IPS DF 6.9 (cell line): ENCODE measurements around the gene FAT2.

Experiments used
- DNase-seq: peaks from one replicate; pipeline ENCODE4 v3.0.0-alpha.2; 2013; ENCODE audit warnings: low read depth, low spot score
- H3K27ac ChIP-seq: one replicate; pipeline ENCODE4 v1.5.1; 2013; ENCODE audit warnings: low read length, control low read depth
- H3K27me3 ChIP-seq: 2 replicates; pipeline ENCODE4 v1.6.1; 2013; ENCODE audit warnings: mild to moderate bottlenecking, low read length; ENCODE audit not compliant: control insufficient read depth, insufficient read depth
- H3K36me3 ChIP-seq: 2 replicates; pipeline ENCODE4 v1.6.1; 2013; ENCODE audit warnings: low read length; ENCODE audit not compliant: control insufficient read depth, insufficient read depth
- H3K4me1 ChIP-seq: 2 replicates; pipeline ENCODE4 v1.6.1; 2013; ENCODE audit warnings: low read length; ENCODE audit not compliant: control insufficient read depth, insufficient read depth
- H3K4me3 ChIP-seq: 2 replicates; pipeline ENCODE4 v1.5.1; 2013; ENCODE audit warnings: mild to moderate bottlenecking, low read length
- H3K9me3 ChIP-seq: 2 replicates; pipeline ENCODE4 v1.6.1; 2013; ENCODE audit warnings: low read length, inconsistent platforms; ENCODE audit not compliant: control insufficient read depth, insufficient read depth
- WGBS: extraction: QIAGEN DNeasy Blood & Tissue Kit; methylation state at CpG from one replicate; pipeline ENCODE4 v1.1.7; 2013; ENCODE audit warnings: mixed read lengths, missing lambda C conversion rate; ENCODE audit not compliant: insufficient read length, insufficient coverage; 5-methylcytosine and 5-hydroxymethylcytosine counted together

The FAT2 gene

GRCh38 chr5:151557466-151557865 lies 33.7 kb downstream of the FAT2 start:
- no peaks in the 10 kb centered on the region for H3K4me1 ChIP-seq
- H3K4me3 ChIP-seq, result no peak overlapping the region
- H3K27ac ChIP-seq, result no peak overlapping the region
- no peak for DNase-seq
- no peaks in the 10 kb centered on the region for H3K36me3 ChIP-seq
- H3K27me3 ChIP-seq, result no peaks in the 10 kb centered on the region
- no peaks in the 10 kb centered on the region for H3K9me3 ChIP-seq
- no CpG with 5 or more reads among the region's 1 CpG for WGBS

- no CpG with 5 or more reads among the region's 6 CpGs for WGBS
- no peak overlapping the region for H3K27ac ChIP-seq
- no peak overlapping the region for H3K4me3 ChIP-seq
- no peaks in the 10 kb centered on the region for H3K9me3 ChIP-seq
- H3K27me3 ChIP-seq, result no peaks in the 10 kb centered on the region
- H3K36me3 ChIP-seq, result no peaks in the 10 kb centered on the region
- no peak for DNase-seq
- no peaks in the 10 kb centered on the region for H3K4me1 ChIP-seq
These were observed 34.3 kb downstream of the FAT2 start for GRCh38 chr5:151556806-151557205.

GRCh38 chr5:151555760-151556576 lies 35.2 kb downstream of the FAT2 start:
- H3K9me3 ChIP-seq, result no peaks in the 10 kb centered on the region
- no peak overlapping the region for H3K4me3 ChIP-seq
- WGBS, result no CpG with 5 or more reads among the region's 4 CpGs
- H3K4me1 ChIP-seq, result no peaks in the 10 kb centered on the region
- no peak overlapping the region for H3K27ac ChIP-seq
- H3K36me3 ChIP-seq, result no peaks in the 10 kb centered on the region
- H3K27me3 ChIP-seq, result no peaks in the 10 kb centered on the region
- DNase-seq, result no peak

- Histone ChIP-seq H3K4me3 (no peak overlapping the region), H3K27ac (no peak overlapping the region), H3K27me3 (no peaks in the 10 kb centered on the region), H3K9me3 (no peaks in the 10 kb centered on the region), H3K4me1 (no peaks in the 10 kb centered on the region), H3K36me3 (no peaks in the 10 kb centered on the region)
- DNase-seq, result no peak
- WGBS, result no CpG with 5 or more reads among the region's 5 CpGs
These were observed 37.4 kb downstream of the FAT2 start for GRCh38 chr5:151553695-151554094.

- no peaks in the 10 kb centered on the region for H3K4me1 ChIP-seq
- H3K27ac ChIP-seq, result no peak overlapping the region
- H3K4me3 ChIP-seq, result no peak overlapping the region
- no peaks in the 10 kb centered on the region for H3K9me3 ChIP-seq
- H3K27me3 ChIP-seq, result no peaks in the 10 kb centered on the region
- DNase-seq, result no peak
- WGBS, result no CpG with 5 or more reads among the region's 10 CpGs
- no peaks in the 10 kb centered on the region for H3K36me3 ChIP-seq
These were observed 37.9 kb downstream of the FAT2 start for GRCh38 chr5:151553130-151553670.

GRCh38 chr5:151551985-151552384 lies 39.1 kb downstream of the FAT2 start:
- Histone ChIP-seq H3K4me1 (no peaks in the 10 kb centered on the region), H3K27ac (no peak overlapping the region), H3K4me3 (no peak overlapping the region), H3K9me3 (no peaks in the 10 kb centered on the region), H3K36me3 (no peaks in the 10 kb centered on the region), H3K27me3 (no peaks in the 10 kb centered on the region)
- no peak for DNase-seq
- WGBS, result no CpG with 5 or more reads among the region's 3 CpGs

- Histone ChIP-seq H3K27me3 (no peaks in the 10 kb centered on the region), H3K36me3 (no peaks in the 10 kb centered on the region), H3K9me3 (no peaks in the 10 kb centered on the region), H3K4me1 (no peaks in the 10 kb centered on the region), H3K27ac (no peak overlapping the region), H3K4me3 (no peak overlapping the region)
- no peak for DNase-seq
- no CpG with 5 or more reads among the region's 2 CpGs for WGBS
These were observed 41.0 kb downstream of the FAT2 start for GRCh38 chr5:151550146-151550545.

GRCh38 chr5:151549713-151550112 lies 41.4 kb downstream of the FAT2 start:
- no peak overlapping the region for H3K27ac ChIP-seq
- DNase-seq, result no peak
- WGBS, result no CpG with 5 or more reads among the region's 2 CpGs
- H3K4me3 ChIP-seq, result no peak overlapping the region
- H3K27me3 ChIP-seq, result no peaks in the 10 kb centered on the region
- no peaks in the 10 kb centered on the region for H3K36me3 ChIP-seq
- no peaks in the 10 kb centered on the region for H3K9me3 ChIP-seq
- H3K4me1 ChIP-seq, result no peaks in the 10 kb centered on the region

GRCh38 chr5:151547364-151547763 lies 43.8 kb downstream of the FAT2 start:
- H3K4me1 ChIP-seq, result no peaks in the 10 kb centered on the region
- WGBS, result no CpG with 5 or more reads among the region's 4 CpGs
- DNase-seq, result no peak
- no peaks in the 10 kb centered on the region for H3K36me3 ChIP-seq
- H3K4me3 ChIP-seq, result no peak overlapping the region
- no peaks in the 10 kb centered on the region for H3K27me3 ChIP-seq
- H3K27ac ChIP-seq, result no peak overlapping the region
- H3K9me3 ChIP-seq, result no peaks in the 10 kb centered on the region

GRCh38 chr5:151541571-151541970 lies 49.6 kb downstream of the FAT2 start:
- no peaks in the 10 kb centered on the region for H3K36me3 ChIP-seq
- no peak overlapping the region for H3K27ac ChIP-seq
- H3K4me1 ChIP-seq, result no peaks in the 10 kb centered on the region
- no peak overlapping the region for H3K4me3 ChIP-seq
- H3K27me3 ChIP-seq, result no peaks in the 10 kb centered on the region; the same call in 1 of the 2 replicates
- WGBS, result no CpG with 5 or more reads among the region's 2 CpGs
- no peaks in the 10 kb centered on the region for H3K9me3 ChIP-seq
- no peak for DNase-seq
